Urinary bladder (tissue), 4 donors: ENCODE data around the gene COLEC11. TPM values are rescaled to one million over a fixed set of nuclear protein-coding genes. Genes with fewer than 3 reads are reported as not detected.

Experiments used
- DNase-seq: peaks from one replicate; pipeline ENCODE4 v3.0.0-alpha.2; 2015; ENCODE audit errors: extremely low spot score
- H3K27ac ChIP-seq: one replicate; pipeline ENCODE4 v1.5.1; 2013; ENCODE audit warnings: low read depth, mild to moderate bottlenecking, moderate library complexity
- H3K36me3 ChIP-seq: one replicate; pipeline ENCODE4 v1.6.1; 2013; ENCODE audit warnings: mild to moderate bottlenecking, moderate library complexity; ENCODE audit not compliant: insufficient read depth
- H3K4me1 ChIP-seq: one replicate; pipeline ENCODE4 v1.6.1; 2013; ENCODE audit warnings: mild to moderate bottlenecking, moderate library complexity; ENCODE audit not compliant: insufficient read depth
- H3K4me3 ChIP-seq: one replicate; pipeline ENCODE4 v1.5.1; 2013; ENCODE audit warnings: low read depth, low read length
- WGBS: extraction: QIAGEN DNeasy Blood & Tissue Kit; methylation state at CpG from one replicate; pipeline ENCODE4 v1.1.7; 2013; 5-methylcytosine and 5-hydroxymethylcytosine counted together
- polyA plus RNA-seq: library from polyadenylated mRNA; stranded (reverse); fragments of 200-250 nt; gene quantifications from one replicate; pipeline ENCODE4 v1.2.3, GENCODE V29; 2013
- total RNA-seq: library from RNA; depleted of rRNA; stranded (reverse); fragments of >200 nt; gene quantifications from one replicate; pipeline ENCODE4 v1.2.3, GENCODE V29; 2014
- donor health status: healthy with polysubstance abuse.
- donor health status: healthy.

COLEC11 gene
- total and polyA plus RNA-seq, 2 donors = 2.9 to 23.1 TPM

DNA sequence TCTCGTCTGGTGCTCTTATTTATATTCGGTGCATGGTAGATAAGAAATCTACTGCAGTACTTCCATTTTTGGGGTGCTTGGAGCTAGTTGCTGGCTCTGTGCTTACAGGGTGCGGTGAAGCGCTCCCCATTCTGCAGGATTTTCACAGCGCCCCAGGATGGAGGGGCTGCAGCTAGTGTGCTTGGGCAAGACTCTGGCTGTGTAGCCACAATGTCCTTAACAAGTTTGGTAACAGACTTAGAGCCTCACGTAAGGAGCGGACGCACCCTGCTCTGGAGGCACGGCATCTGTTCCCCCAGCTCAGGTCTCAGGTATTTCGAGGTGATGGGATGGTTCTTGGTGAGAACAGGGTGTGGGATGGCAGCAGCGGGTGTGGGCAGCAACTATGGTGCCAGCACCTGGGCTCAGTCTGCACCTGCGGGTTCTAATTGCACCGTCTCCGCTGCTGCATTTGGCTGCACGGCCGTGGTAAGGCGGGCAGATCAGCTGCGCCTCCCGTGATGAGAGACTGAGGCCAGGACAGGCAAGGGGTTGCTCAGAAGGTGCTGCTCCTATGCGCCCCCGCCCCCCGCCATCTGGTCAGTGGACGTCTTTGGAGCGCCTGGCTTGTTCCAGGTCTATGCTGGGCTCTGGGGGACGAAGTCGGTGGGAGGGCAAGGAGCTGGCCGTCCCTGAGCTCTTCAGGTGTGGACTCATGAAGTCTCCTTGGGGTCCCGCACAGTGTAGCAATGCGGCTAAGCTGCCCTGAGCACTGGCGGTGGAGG is 43.0 kb downstream of the COLEC11 start:
- Histone ChIP-seq H3K4me3 (no peak overlapping the region), H3K4me1 (no peaks in the 10 kb centered on the region), H3K27ac (no peak overlapping the region), H3K36me3 (no peaks in the 10 kb centered on the region)
- no peak for DNase-seq
- 94% methylated on average over 30 of the region's 30 CpGs for WGBS

GRCh38 chr2:3638456-3638810 is 43.5 kb downstream of the COLEC11 start:
- no peaks in the 10 kb centered on the region for H3K4me1 ChIP-seq
- WGBS = 90% methylated on average over 8 of the region's 8 CpGs
- DNase-seq = no peak
- H3K36me3 ChIP-seq = no peaks in the 10 kb centered on the region
- H3K4me3 ChIP-seq = no peak overlapping the region
- no peak overlapping the region for H3K27ac ChIP-seq

- no peaks in the 10 kb centered on the region for H3K4me1 ChIP-seq
- H3K36me3 ChIP-seq = no peaks in the 10 kb centered on the region
- H3K27ac ChIP-seq = no peak overlapping the region
- 86% methylated on average over 10 of the region's 10 CpGs for WGBS
- H3K4me3 ChIP-seq = no peak overlapping the region
- DNase-seq = no peak
These were observed 44.2 kb downstream of the COLEC11 start for GRCh38 chr2:3639015-3639630.

GRCh38 chr2:3639653-3640052 is 44.7 kb downstream of the COLEC11 start:
- Histone ChIP-seq H3K4me1 (no peaks in the 10 kb centered on the region), H3K36me3 (no peaks in the 10 kb centered on the region), H3K27ac (no peak overlapping the region), H3K4me3 (no peak overlapping the region)
- no peak for DNase-seq
- 76% methylated on average over 8 of the region's 8 CpGs for WGBS

DNA sequence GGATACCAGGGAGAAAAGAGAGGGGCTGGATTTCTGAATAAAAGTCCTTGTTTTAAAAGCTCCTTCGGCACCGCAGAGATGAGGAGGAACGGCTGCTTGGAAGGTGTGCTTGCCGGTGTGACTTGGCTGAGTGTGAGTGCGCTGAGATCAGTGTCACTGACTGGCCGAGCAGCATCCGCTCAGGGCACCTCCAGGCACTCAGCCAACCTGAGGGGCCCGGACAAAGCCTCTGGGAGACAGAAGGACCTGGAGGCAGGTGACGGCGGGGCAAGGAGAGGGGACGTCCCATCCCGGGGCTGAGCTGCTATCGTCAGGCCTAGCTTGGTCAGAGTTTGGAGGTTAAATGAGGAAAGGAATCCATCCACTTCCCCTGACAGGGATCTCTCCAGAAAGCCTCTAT is 46.3 kb downstream of the COLEC11 start:
- H3K4me1 ChIP-seq = no peaks in the 10 kb centered on the region
- DNase-seq = no peak
- no peaks in the 10 kb centered on the region for H3K36me3 ChIP-seq
- no peak overlapping the region for H3K4me3 ChIP-seq
- H3K27ac ChIP-seq = no peak overlapping the region
- 84% methylated on average over 13 of the region's 13 CpGs for WGBS

GRCh38 chr2:3641841-3642421 is 47.0 kb downstream of the COLEC11 start:
- Histone ChIP-seq H3K36me3 (no peaks in the 10 kb centered on the region), H3K4me3 (no peak overlapping the region), H3K4me1 (no peaks in the 10 kb centered on the region), H3K27ac (no peak overlapping the region)
- DNase-seq = no peak
- WGBS = 75% methylated on average over 26 of the region's 26 CpGs

DNA sequence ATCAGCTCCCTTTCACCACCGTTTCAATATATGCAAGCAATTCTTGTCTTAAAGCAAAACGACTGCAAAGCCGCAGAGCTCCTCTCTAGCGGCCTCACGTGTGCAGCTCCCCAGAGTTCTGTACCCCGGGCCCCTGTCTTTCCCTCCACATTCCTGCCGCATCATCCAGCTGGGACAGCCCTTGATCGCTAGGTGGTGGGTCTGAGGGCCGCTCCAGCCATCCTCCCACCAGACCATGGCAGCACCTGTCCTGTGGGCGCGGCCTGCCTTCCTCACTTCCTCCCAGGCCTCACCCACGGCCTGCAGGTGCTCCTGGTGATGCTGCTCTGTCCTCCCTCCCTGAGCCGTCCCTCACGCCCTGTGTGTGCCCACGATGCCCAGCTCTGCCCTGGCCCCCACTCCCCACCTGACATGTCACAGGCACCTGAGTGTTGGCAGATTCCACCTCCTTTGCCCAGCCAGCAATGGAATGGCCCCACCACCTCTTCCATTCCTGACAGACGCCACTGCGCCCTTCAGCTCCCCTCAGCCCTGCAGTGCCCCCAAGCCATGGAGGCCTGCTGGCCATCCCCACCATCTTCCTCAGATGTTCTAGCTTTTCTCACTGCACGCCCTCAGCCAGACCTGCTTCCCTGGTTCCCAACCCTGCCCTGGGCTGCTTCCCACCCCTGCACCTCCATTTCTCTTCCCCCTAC is 47.8 kb downstream of the COLEC11 start:
- DNase-seq = no peak
- no peak overlapping the region for H3K27ac ChIP-seq
- no peaks in the 10 kb centered on the region for H3K36me3 ChIP-seq
- no peaks in the 10 kb centered on the region for H3K4me1 ChIP-seq
- no peak overlapping the region for H3K4me3 ChIP-seq
- 85% methylated on average over 18 of the region's 18 CpGs for WGBS

GRCh38 chr2:3643371-3644245 is 48.7 kb downstream of the COLEC11 start:
- Histone ChIP-seq H3K27ac (no peak overlapping the region), H3K4me3 (no peak overlapping the region), H3K36me3 (no peaks in the 10 kb centered on the region), H3K4me1 (no peaks in the 10 kb centered on the region)
- no peak for DNase-seq
- 93% methylated on average over 48 of the region's 48 CpGs for WGBS

GRCh38 chr2:3644246-3644525 is 49.3 kb downstream of the COLEC11 start:
- H3K4me3 ChIP-seq = no peak overlapping the region
- DNase-seq = no peak
- H3K4me1 ChIP-seq = no peaks in the 10 kb centered on the region
- no peaks in the 10 kb centered on the region for H3K36me3 ChIP-seq
- H3K27ac ChIP-seq = no peak overlapping the region

DNA sequence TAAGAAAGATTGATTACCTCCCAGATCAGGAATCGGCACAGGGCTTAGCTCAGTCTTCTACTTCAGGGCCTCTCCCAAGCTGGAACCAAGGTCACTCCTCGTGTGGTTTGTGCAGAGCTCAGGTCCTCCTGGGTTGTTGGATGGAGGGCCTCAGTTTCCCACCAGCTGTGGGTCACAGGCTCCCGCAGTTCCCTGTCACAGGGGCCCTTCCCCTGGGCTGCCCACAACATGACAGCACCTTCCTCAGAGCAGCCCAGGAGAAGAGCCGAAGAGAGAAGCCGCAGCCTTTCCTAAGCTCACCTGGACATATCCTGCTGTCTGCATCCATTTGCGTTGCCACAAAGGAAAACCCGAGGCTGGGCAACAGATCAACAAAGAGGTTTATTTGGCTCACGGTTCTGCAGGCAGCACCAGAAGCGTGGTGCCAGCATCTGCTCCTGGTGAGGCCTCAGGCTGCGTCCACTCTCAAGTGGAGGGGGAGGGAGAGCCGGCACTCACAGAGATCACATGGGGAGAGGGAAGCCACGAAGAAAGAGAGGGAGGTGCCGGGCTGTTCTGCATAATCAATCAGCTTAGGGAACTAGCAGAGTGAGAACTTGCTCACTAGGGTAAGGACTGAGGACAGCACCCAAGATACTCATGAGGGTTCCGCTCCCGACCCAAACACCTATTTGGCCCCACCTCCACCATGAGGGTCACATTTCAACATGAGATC is 50.1 kb downstream of the COLEC11 start:
- no peaks in the 10 kb centered on the region for H3K36me3 ChIP-seq
- 87% methylated on average over 15 of the region's 15 CpGs for WGBS
- H3K4me3 ChIP-seq = no peak overlapping the region
- H3K27ac ChIP-seq = no peak overlapping the region
- DNase-seq = no peak
- no peaks in the 10 kb centered on the region for H3K4me1 ChIP-seq

DNA sequence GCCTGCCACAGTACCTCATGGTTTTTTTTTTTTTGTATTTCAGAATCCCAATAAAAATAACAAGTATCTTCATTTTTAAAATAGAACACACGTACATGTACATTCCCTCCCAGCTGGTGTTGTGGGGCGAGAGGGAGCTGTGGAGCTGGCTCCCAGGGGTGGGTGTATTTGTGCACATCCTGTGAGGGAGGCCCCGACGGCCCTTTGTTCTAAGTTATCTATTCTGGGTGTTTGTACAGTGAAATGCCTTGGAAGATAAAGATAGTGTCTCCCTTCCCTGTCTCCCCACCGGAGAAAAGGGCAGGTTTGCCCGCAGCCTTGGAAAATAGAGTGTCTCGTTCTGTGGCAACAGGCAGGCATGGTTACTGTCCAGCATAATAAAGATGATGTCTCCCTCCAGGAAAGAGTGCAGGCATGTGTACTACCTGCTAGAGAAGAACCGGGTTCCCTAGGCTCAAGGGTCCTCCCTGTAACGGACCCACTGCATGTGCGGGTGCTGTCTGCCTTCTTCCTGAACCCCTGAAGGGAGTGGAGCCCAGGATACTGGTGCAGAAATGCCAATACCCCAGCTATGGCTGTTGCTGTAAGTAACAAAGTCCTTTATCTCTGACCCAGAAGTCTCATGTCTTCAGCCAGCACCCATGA is 51.0 kb downstream of the COLEC11 start:
- Histone ChIP-seq H3K27ac (no peak overlapping the region), H3K4me1 (no peaks in the 10 kb centered on the region), H3K4me3 (no peak overlapping the region), H3K36me3 (no peaks in the 10 kb centered on the region)
- 79% methylated on average over 10 of the region's 10 CpGs for WGBS
- no peak for DNase-seq

GRCh38 chr2:3646446-3646845 is 51.5 kb downstream of the COLEC11 start:
- H3K4me1 ChIP-seq = no peaks in the 10 kb centered on the region
- H3K4me3 ChIP-seq = no peak overlapping the region
- 92% methylated on average over 8 of the region's 8 CpGs for WGBS
- H3K27ac ChIP-seq = no peak overlapping the region
- H3K36me3 ChIP-seq = no peaks in the 10 kb centered on the region
- no peak for DNase-seq
